NCI-H2196 treated with DMSO at 0.1 percent for 48 hours (cell line): ENCODE measurements around the gene CASK.
A peak's percentile ranks its signal among the peaks of the same experiment; 100 is the strongest.

Experiments used
- DNase-seq: peaks from one replicate; lab custom pipeline; 2025; ENCODE audit not compliant: unreplicated experiment; lab: John Stamatoyannopoulos, UW

Gene CASK

GRCh38 chrX:41923211-41923977 lies at the start of gene CASK:
CASK (minus strand) TSS chrX:41923554; CDS start chrX:41922988, 566 bp downstream.
- DNase-seq, result peak; percentile 75

DNA sequence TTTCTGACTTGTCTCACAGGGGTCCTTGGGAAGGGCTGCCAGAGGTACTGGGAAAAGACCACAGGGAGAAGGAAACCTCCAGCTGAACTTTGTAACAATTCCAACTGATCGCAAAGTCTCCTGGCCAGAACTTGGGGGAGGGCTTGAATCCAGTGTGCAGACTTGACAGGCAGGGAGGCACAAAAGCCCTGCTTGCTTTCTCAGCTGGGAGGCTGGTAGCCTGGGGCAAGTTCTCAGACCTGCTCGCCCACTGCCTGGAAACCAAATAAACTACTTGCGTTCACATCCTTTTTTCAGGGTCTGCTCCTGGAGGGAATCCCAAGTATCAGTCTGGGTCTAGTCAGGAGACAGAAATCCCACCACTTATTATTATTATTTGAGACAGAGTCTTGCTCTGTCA lies 48.0 kb upstream of the CASK start:
- no peak for DNase-seq

- DNase-seq, result no peak
Measured at GRCh38 chrX:41970419-41970818, 47.1 kb upstream of the CASK start.

DNA sequence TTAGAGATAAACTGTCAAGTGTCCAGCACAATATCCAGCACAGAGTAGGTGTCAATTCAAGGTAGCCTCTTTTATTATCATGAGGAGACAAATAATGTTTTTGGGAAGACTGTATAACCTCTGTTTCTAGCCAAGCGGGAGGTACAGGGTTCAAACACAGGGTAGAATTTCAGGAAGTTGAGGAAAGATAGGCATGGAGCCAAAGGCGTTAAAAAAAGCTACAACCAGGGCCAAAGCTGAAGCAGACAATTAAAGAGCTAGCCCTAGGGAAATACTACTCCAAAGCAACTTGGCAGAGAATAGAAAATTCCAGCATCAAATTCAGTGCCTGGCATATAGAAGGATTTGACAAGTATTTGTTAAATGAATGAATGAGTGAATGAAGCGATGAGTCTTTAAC lies 40.0 kb upstream of the CASK start:
- DNase-seq, result no peak

- no peak for DNase-seq
Measured at GRCh38 chrX:41960142-41960541, 36.8 kb upstream of the CASK start.

- no peak for DNase-seq
Measured at GRCh38 chrX:41958861-41959260, 35.5 kb upstream of the CASK start.

- DNase-seq, result no peak
Measured at GRCh38 chrX:41956027-41956426, 32.7 kb upstream of the CASK start.

DNA sequence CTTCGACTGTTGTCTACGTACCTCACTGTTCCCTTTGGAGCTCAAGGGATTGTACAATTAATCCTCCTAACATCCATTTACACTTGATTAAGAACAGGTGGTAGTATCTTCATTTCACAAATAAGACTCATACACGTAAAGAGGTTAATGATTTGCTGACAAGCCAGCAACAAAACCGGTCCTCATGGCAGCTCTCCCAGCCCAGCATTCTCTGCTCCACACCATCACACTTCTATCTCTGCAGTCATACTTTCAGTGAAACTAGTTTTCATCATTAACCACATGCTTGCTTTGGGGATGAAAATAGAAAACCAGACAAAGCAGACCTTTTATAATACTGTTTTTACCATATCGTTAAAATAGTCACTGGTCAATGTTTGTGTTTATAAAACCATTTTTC lies 28.7 kb upstream of the CASK start:
- DNase-seq, result no peak

GRCh38 chrX:41946989-41947612 lies 23.7 kb upstream of the CASK start:
- DNase-seq, result no peak

DNA sequence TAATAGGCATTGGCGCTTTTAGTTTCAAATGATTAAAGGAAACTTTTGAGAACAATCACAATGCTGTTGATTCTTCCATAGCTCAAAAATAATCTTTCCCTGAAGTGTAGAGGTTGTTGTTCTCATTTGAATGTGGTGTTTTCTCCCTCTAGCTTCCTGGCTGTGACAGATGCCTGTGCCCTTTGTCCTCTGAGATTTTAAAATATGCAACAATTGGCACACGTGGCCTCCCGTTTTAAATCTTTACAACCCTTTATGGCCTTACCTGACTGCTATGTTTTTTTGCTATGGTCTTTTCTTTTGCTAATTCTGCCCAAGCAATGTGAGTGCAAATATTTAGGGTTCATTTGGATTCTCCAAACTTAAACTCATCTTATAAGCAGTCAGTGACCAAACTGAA lies 22.9 kb upstream of the CASK start:
- DNase-seq, result no peak

- no peak for DNase-seq
Measured at GRCh38 chrX:41935832-41936231, 12.5 kb upstream of the CASK start.

GRCh38 chrX:41933546-41933945 lies 10.2 kb upstream of the CASK start:
- no peak for DNase-seq

DNA sequence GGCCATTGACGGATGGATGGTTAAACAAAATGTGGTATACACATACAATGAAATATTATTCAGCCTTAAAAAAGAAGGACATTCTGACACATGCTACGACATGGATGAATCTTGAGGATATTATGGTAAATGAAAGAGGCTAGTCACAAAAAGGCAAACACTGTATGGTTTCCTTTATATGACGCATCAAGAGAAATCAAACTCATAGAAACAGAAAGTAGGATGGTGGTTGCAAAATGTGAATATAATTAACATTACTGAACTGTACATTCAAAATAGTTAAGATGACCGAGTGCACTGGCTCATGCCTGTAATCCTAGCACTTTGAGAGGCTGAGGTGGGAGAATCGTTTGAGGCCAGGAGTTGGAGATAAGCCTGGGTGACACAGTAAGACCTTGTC lies 9.5 kb upstream of the CASK start:
- DNase-seq, result no peak

GRCh38 chrX:41931591-41931990 lies 8.2 kb upstream of the CASK start:
- DNase-seq, result no peak

- DNase-seq, result peak; percentile 32
Measured at GRCh38 chrX:41923978-41924683, 777 bp upstream of the CASK start.

DNA sequence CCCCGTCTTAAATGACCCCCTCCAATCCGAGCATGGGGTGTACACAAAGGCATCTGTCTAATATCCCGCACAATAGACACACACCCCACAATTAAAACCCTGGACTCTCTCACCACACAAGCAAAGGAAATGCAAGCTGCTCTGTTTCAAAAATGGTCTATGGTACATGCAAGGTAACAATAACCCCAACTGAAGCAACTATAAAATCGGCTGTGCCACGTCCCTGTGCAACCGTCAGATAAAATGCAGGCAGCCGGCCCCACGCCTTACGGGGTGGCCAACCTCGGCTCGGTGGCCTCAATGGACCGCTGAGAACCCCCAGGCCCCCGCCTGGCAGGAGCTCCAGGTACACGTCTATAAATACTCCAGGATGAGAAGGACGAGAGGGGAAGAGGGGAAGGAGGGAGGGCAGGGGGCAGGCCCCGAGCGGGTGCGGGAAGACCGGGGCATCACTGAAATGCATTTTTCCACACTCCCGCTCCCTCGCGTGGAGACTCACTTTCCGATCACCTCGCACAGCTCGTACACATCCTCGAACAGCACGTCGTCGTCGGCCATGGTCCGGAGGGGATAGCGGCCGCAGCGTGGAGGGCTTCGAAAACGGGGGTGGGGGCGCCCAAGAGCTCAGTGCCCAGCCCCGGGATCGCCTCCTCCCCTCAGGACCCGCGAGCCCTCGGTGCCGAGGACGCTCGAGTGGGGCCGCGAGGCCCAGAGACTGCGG lies 763 bp downstream of the CASK start:
- no peak for DNase-seq

- DNase-seq, result no peak
Measured at GRCh38 chrX:41921492-41922430, 1.6 kb downstream of the CASK start.

DNA sequence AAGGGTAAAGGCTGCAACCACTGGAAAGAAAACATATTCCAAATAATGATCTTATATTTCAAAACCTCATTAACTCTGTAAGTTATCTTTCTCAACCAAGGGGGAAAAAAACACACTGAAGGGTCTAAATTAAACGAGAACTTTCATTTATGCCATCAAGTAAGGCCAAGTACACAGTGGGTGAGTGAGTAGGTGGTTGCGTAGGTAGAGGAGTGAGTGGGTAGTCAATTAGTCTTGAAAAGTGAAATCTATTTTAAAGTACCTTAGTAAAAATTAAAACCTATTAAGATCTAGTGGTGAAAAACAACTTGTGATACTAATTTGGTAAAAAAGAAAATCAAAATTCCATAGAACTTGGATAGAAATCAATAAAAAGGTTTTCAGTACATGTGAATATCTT lies 3.5 kb downstream of the CASK start:
- DNase-seq, result no peak

- no peak for DNase-seq
Measured at GRCh38 chrX:41917517-41917916, 5.8 kb downstream of the CASK start.

- no peak for DNase-seq
Measured at GRCh38 chrX:41913476-41913875, 9.9 kb downstream of the CASK start.
